Measurements from ENCODE around the gene SYT17.

SYT17 gene

GRCh38 chr16:19235886-19236285 is 67.8 kb downstream of the SYT17 start:
- Histone ChIP-seq H3K4me3 (replicated peaks; ENCODE audit: insufficient read depth, low read length) (no peak overlapping the region), H3K27ac (replicated peaks) (no peak overlapping the region), H3K27me3 (ENCODE audit: insufficient read depth, poor library complexity, severe bottlenecking) (no peaks in the 10 kb centered on the region)
- DNase-seq (ENCODE audit: low read depth in 1 of 2, low spot score in 1 of 2), result no peak
- TF ChIP-seq CTCF (IDR thresholded peaks at IDR 0.05; ENCODE audit: insufficient read depth, low read length) (no peak), GABPA (IDR thresholded peaks at IDR 0.05; ENCODE audit: low read depth) (no peak), REST (IDR thresholded peaks at IDR 0.05; ENCODE audit: insufficient replicate concordance, low read depth) (no peak), POLR2AphosphoS5 (IDR thresholded peaks at IDR 0.05; ENCODE audit: low read depth) (no peak), SPI1 (IDR thresholded peaks at IDR 0.05; ENCODE audit: borderline replicate concordance, low read depth) (no peak)

GRCh38 chr16:19236561-19237209 is 68.6 kb downstream of the SYT17 start:
- Histone ChIP-seq H3K27ac (replicated peaks) (no peak overlapping the region), H3K4me3 (replicated peaks; ENCODE audit: insufficient read depth, low read length) (no peak overlapping the region), H3K27me3 (ENCODE audit: insufficient read depth, poor library complexity, severe bottlenecking) (no peaks in the 10 kb centered on the region)
- no peak for DNase-seq (ENCODE audit: low read depth in 1 of 2, low spot score in 1 of 2)
- TF ChIP-seq CTCF (IDR thresholded peaks at IDR 0.05; ENCODE audit: insufficient read depth, low read length) (no peak), REST (IDR thresholded peaks at IDR 0.05; ENCODE audit: insufficient replicate concordance, low read depth) (no peak), POLR2AphosphoS5 (IDR thresholded peaks at IDR 0.05; ENCODE audit: low read depth) (no peak), GABPA (IDR thresholded peaks at IDR 0.05; ENCODE audit: low read depth) (no peak), SPI1 (IDR thresholded peaks at IDR 0.05; ENCODE audit: borderline replicate concordance, low read depth) (no peak)

GRCh38 chr16:19238406-19238805 is 70.4 kb downstream of the SYT17 start:
- TF ChIP-seq GABPA (IDR thresholded peaks at IDR 0.05; ENCODE audit: low read depth) (no peak), REST (IDR thresholded peaks at IDR 0.05; ENCODE audit: insufficient replicate concordance, low read depth) (no peak), POLR2AphosphoS5 (IDR thresholded peaks at IDR 0.05; ENCODE audit: low read depth) (no peak), SPI1 (IDR thresholded peaks at IDR 0.05; ENCODE audit: borderline replicate concordance, low read depth) (no peak), CTCF (IDR thresholded peaks at IDR 0.05; ENCODE audit: insufficient read depth, low read length) (no peak)
- H3K27ac ChIP-seq (replicated peaks), result no peak overlapping the region
- no peaks in the 10 kb centered on the region for H3K27me3 ChIP-seq (ENCODE audit: insufficient read depth, poor library complexity, severe bottlenecking)
- no peak for DNase-seq (ENCODE audit: low read depth in 1 of 2, low spot score in 1 of 2)
- H3K4me3 ChIP-seq (replicated peaks; ENCODE audit: insufficient read depth, low read length), result no peak overlapping the region
